ENCODE measurements around the gene SGCE. TPM values are rescaled to one million over a fixed set of nuclear protein-coding genes. Genes with fewer than 3 reads are reported as not detected.
A peak's percentile ranks its signal among the peaks of the same experiment; 100 is the strongest.

Gene SGCE
- total and polyA plus RNA-seq, 3 donors from 2014 or later: 71.3 to 146 (median 142) TPM

- no peaks in the 10 kb centered on the region for H3K9me3 ChIP-seq
- H3K4me1 ChIP-seq: no peaks in the 10 kb centered on the region
- no peaks in the 10 kb centered on the region for H3K27me3 ChIP-seq
- H3K27ac ChIP-seq: no peak overlapping the region
- H3K4me3 ChIP-seq: no peak overlapping the region
- intact Hi-C loops (cut with DNase I; ENCODE audit: low total_unique reads): no loop called here
- no peak for DNase-seq
- no peaks in the 10 kb centered on the region for H3K36me3 ChIP-seq (ENCODE audit: low read depth, missing control alignments)
- TF ChIP-seq POLR2A (IDR thresholded peaks at IDR 0.05): no peak
- 89 to 94% methylated on average over 6 of the region's 6 CpGs for WGBS, 2 donors
Measured at GRCh38 chr7:94634502-94634901, 21.4 kb downstream of the SGCE start.

DNA sequence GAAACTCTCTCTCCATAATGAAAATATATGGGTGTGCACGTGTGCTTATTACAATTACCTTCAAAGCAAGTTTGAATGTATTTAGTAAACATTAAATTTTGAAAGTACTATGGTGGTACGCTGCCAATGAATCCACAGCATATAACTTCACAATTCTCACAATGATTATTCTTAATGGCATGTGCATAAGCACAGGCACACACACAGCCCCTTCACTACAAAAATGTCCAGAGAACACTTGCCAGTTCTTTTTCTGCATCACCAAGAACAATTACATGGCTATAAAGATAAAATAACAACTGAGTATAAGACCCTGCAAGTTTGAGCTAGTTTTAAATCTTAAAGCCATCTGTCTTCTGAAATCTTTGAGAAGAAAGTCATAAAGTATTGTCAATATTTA lies 22.2 kb downstream of the SGCE start:
- no peak for DNase-seq
- Histone ChIP-seq H3K27ac (no peak overlapping the region), H3K4me3 (no peak overlapping the region), H3K36me3 (ENCODE audit: low read depth, missing control alignments) (no peaks in the 10 kb centered on the region), H3K9me3 (no peaks in the 10 kb centered on the region), H3K4me1 (no peaks in the 10 kb centered on the region), H3K27me3 (no peaks in the 10 kb centered on the region)
- WGBS, 2 donors: 86 to 89% methylated on average over 2 of the region's 2 CpGs
- TF ChIP-seq POLR2A (IDR thresholded peaks at IDR 0.05): no peak
- TF ChIP-seq CTCF (IDR thresholded peaks at IDR 0.05): no peak
- intact Hi-C loops (cut with DNase I; ENCODE audit: low total_unique reads): no loop called here

- no peak for DNase-seq
- Histone ChIP-seq H3K36me3 (ENCODE audit: low read depth, missing control alignments) (no peaks in the 10 kb centered on the region), H3K27me3 (no peaks in the 10 kb centered on the region), H3K4me1 (no peaks in the 10 kb centered on the region), H3K27ac (no peak overlapping the region), H3K4me3 (no peak overlapping the region), H3K9me3 (no peaks in the 10 kb centered on the region)
- TF ChIP-seq POLR2A (IDR thresholded peaks at IDR 0.05): no peak
- TF ChIP-seq CTCF (IDR thresholded peaks at IDR 0.05): no peak
- intact Hi-C loops (cut with DNase I; ENCODE audit: low total_unique reads): no loop called here
- 89 to 94% methylated on average over 4 of the region's 4 CpGs for WGBS, 2 donors
Measured at GRCh38 chr7:94633014-94633341, 23.0 kb downstream of the SGCE start.

GRCh38 chr7:94632338-94633013 lies 23.5 kb downstream of the SGCE start:
- Histone ChIP-seq H3K36me3 (ENCODE audit: low read depth, missing control alignments) (no peaks in the 10 kb centered on the region), H3K4me3 (no peak overlapping the region), H3K9me3 (no peaks in the 10 kb centered on the region), H3K27me3 (no peaks in the 10 kb centered on the region), H3K4me1 (no peaks in the 10 kb centered on the region), H3K27ac (no peak overlapping the region)
- intact Hi-C loops (cut with DNase I; ENCODE audit: low total_unique reads): no loop called here
- no peak for DNase-seq
- TF ChIP-seq POLR2A (IDR thresholded peaks at IDR 0.05) (no peak), CTCF (IDR thresholded peaks at IDR 0.05) (no peak)
- 61 to 70% methylated on average over 5 of the region's 5 CpGs for WGBS, 2 donors

DNA sequence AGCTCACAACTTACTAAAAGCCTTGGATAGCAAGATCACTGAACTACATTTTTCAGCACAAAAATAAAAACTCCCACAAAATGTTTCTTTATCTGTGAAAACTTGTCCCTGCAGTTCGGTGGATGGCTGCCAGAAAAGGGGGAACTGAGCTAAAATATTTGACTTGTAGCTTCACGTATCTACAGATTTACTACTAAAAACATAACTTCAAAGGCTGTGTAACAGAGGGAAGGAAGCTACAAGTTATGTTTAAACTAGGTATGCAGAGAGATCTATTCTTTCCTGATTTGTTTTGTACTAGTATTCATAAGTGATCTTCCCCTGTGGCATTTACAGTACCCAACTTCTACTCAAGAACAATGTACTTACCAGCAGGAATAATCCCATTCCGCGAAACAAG lies 25.1 kb downstream of the SGCE start:
- H3K4me3 ChIP-seq: no peak overlapping the region
- no peaks in the 10 kb centered on the region for H3K36me3 ChIP-seq (ENCODE audit: low read depth, missing control alignments)
- no peak for TF ChIP-seq CTCF (IDR thresholded peaks at IDR 0.05)
- no peak for TF ChIP-seq POLR2A (IDR thresholded peaks at IDR 0.05)
- peak; percentile 72 for DNase-seq
- no peaks in the 10 kb centered on the region for H3K9me3 ChIP-seq
- H3K4me1 ChIP-seq: no peaks in the 10 kb centered on the region
- WGBS, 2 donors: 51 to 63% methylated on average over 4 of the region's 4 CpGs
- no peak overlapping the region for H3K27ac ChIP-seq
- intact Hi-C loops (cut with DNase I; ENCODE audit: low total_unique reads): no loop called here
- no peaks in the 10 kb centered on the region for H3K27me3 ChIP-seq

Data from testis (tissue), 3 donors.